Natural killer cell (primary cell): ENCODE results near the gene GNLY. TPM values are rescaled to one million over a fixed set of nuclear protein-coding genes. Genes with fewer than 3 reads are reported as not detected.
A peak's percentile ranks its signal among the peaks of the same experiment; 100 is the strongest.

Experiments
- ATAC-seq, 3 donors: fragments of 150-1000 bp in 2 of 3; fragments of 200-7000 bp in 1 of 3; cut with Tn5 transposase; 1 replicate in 1 of 3; 2 replicates in 2 of 3; pipeline ENCODE4 v1.10.0; 2021; ENCODE audit warnings: mild to moderate bottlenecking in 2 of 3, moderate library complexity in 2 of 3
- DNase-seq, 2 donors: peaks; one replicate each; pipeline versions ENCODE4 v3.0.0 to v3.0.0-alpha.2; 2013 to 2021; ENCODE audit warnings: mixed read lengths in 1 of 2
- H3K27ac ChIP-seq: one replicate; pipeline ENCODE4 v1.5.1; 2013; ENCODE audit warnings: mild to moderate bottlenecking, low read length
- H3K27me3 ChIP-seq: one replicate; pipeline ENCODE4 v1.6.1; 2013; ENCODE audit warnings: low read length; ENCODE audit not compliant: control insufficient read depth, insufficient read depth
- H3K36me3 ChIP-seq: one replicate; pipeline ENCODE4 v1.6.1; 2013; ENCODE audit warnings: low read length; ENCODE audit not compliant: control insufficient read depth, insufficient read depth
- H3K4me1 ChIP-seq: one replicate; pipeline ENCODE4 v1.6.1; 2013; ENCODE audit warnings: low read length; ENCODE audit not compliant: control insufficient read depth, insufficient read depth
- H3K4me3 ChIP-seq: one replicate; pipeline ENCODE4 v1.5.1; 2013; ENCODE audit warnings: low read length
- H3K9me3 ChIP-seq: one replicate; pipeline ENCODE4 v1.6.1; 2013; ENCODE audit warnings: low read length; ENCODE audit not compliant: control insufficient read depth, insufficient read depth
- H3K27ac Mint-ChIP-seq, 2 donors: one replicate each; pipeline ENCODE4 v1.8.0; 2022; ENCODE audit warnings: mild to moderate bottlenecking in 2 of 2, mixed read lengths in 2 of 2, moderate library complexity in 1 of 2
- H3K27me3 Mint-ChIP-seq, 2 donors: one replicate each; pipeline ENCODE4 v1.8.0; 2022; ENCODE audit warnings: low read depth in 2 of 2, mixed read lengths in 2 of 2
- H3K36me3 Mint-ChIP-seq: one replicate; pipeline ENCODE4 v1.8.0; 2022; ENCODE audit warnings: mixed read lengths
- H3K4me1 Mint-ChIP-seq, 2 donors: one replicate each; pipeline ENCODE4 v1.8.0; 2022; ENCODE audit warnings: mixed read lengths in 2 of 2
- H3K4me3 Mint-ChIP-seq: one replicate; pipeline ENCODE4 v1.8.0; 2022; ENCODE audit warnings: mild to moderate bottlenecking, moderate library complexity, mixed read lengths
- H3K9me3 Mint-ChIP-seq, 2 donors: one replicate each; pipeline ENCODE4 v1.8.0; 2022; ENCODE audit warnings: mixed read lengths in 2 of 2
- WGBS: methylation state at CpG from one replicate; pipeline ENCODE4 v1.1.7; 2013; ENCODE audit warnings: missing lambda C conversion rate; ENCODE audit not compliant: insufficient coverage; 5-methylcytosine and 5-hydroxymethylcytosine counted together
- intact Hi-C: fragments of 100-400 bp; cut with micrococcal nuclease; formaldehyde crosslinking; loops from one replicate; pipeline ENCODE4 v1.14.2; 2022
- total RNA-seq, 4 donors: library from RNA; stranded (reverse); fragments of 120-200 nt in 1 of 4; gene quantifications; one replicate each; pipeline versions ENCODE4 v1.2.3 to v1.2.4, GENCODE V29; 2013 to 2022
- TF ChIP-seq, protein P1 (sequence below): fragments of 200-600 bp; IDR thresholded peaks from one replicate; pipeline ENCODE4 v1.8.0; 2022; ENCODE audit warnings: antibody characterized with exemption

Gene GNLY
- total RNA-seq, 3 donors from 2014 or later (not counting 1 experiment from before 2014, with no cell fraction given) = 4,938 to 8,199 (median 6,542) TPM

DNA sequence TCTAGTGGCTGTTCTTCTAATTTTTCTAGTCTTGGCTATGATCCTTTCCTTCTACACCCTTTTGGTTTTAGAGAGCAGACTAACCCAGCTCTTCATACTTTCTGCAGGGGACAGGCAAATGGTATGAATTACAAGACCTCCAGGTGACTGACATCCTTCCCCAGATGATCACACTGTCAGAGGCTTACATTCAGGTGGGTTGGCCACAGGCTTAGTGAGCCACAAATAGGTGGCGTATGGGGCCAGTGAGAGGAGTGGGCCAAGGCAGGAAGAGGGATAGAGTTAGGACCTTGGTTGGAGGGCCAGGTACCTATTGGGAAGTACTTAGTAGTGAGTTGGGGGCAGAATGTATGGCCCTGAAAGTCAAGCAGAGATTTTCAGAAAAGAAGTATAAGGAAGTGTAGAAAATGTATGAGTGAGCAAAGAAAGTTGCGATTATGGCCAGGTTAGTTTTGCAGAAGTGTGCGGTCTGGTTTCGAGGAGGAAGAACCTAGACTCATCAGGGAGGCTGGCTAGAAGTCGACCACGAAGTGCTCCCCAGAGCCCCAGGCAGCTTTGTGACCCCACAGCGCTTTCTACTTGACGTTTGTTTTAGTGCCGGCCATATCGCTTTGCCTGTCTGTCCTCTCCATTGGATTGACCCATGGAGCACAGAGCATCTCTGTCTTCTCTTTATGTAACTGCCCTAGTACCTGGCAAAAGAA lies 46.2 kb upstream of the GNLY start:
- Histone ChIP-seq H3K9me3 (no peaks in the 10 kb centered on the region), H3K36me3 (peaks cover 81% of the 10 kb centered on the region), H3K4me1 (peaks cover 10% of the 10 kb centered on the region), H3K4me3 (no peak overlapping the region), H3K27ac (no peak overlapping the region), H3K27me3 (no peaks in the 10 kb centered on the region)
- H3K36me3 Mint-ChIP-seq = peaks cover 11% of the 10 kb centered on the region
- ATAC-seq = no peak
- TF ChIP-seq, protein P1, sequence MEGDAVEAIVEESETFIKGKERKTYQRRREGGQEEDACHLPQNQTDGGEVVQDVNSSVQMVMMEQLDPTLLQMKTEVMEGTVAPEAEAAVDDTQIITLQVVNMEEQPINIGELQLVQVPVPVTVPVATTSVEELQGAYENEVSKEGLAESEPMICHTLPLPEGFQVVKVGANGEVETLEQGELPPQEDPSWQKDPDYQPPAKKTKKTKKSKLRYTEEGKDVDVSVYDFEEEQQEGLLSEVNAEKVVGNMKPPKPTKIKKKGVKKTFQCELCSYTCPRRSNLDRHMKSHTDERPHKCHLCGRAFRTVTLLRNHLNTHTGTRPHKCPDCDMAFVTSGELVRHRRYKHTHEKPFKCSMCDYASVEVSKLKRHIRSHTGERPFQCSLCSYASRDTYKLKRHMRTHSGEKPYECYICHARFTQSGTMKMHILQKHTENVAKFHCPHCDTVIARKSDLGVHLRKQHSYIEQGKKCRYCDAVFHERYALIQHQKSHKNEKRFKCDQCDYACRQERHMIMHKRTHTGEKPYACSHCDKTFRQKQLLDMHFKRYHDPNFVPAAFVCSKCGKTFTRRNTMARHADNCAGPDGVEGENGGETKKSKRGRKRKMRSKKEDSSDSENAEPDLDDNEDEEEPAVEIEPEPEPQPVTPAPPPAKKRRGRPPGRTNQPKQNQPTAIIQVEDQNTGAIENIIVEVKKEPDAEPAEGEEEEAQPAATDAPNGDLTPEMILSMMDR = no peak
- intact Hi-C loops = loop anchor here (1.0 kb wide), 1 partner anchor 59 kb away; no protein-coding TSS in a partner anchor
- DNase-seq = no peak
- 74% methylated on average over 10 of the region's 10 CpGs for WGBS
- no peaks in the 10 kb centered on the region for H3K4me1 Mint-ChIP-seq
- no peak overlapping the region for H3K4me3 Mint-ChIP-seq
- H3K27ac Mint-ChIP-seq = peak overlapping the region in 1 of 2 donors; percentile 8
- H3K27me3 Mint-ChIP-seq = no peaks in the 10 kb centered on the region
- H3K9me3 Mint-ChIP-seq = no peaks in the 10 kb centered on the region

DNA sequence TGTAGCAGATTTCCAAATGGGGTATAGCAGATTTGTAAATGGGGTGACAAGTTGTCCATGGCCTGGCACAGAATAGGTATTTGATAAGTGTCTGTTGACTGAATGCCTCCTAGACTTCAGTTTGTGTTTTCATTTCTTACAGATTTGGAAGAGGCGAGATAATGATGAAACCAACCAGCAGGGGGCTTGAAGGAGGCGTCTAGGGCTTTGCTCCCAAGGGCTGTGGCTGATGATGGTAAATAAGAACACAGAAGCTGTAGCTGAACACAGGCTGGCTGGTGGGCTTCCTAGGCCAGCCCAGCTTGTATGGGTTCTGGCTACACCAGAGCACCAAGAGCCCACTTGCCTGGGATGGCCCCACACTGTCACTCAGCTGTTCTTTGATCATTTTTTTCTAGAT lies 45.5 kb upstream of the GNLY start:
- TF ChIP-seq, protein P1 = peak; percentile 36
- H3K4me1 ChIP-seq = peaks cover 10% of the 10 kb centered on the region
- Mint-ChIP-seq H3K4me3 (no peak overlapping the region), H3K9me3 (no peaks in the 10 kb centered on the region), H3K27me3 (no peaks in the 10 kb centered on the region), H3K27ac (no peak overlapping the region), H3K4me1 (no peaks in the 10 kb centered on the region), H3K36me3 (peaks cover 11% of the 10 kb centered on the region)
- no peaks in the 10 kb centered on the region for H3K27me3 ChIP-seq
- H3K36me3 ChIP-seq = peaks cover 79% of the 10 kb centered on the region
- 68% methylated on average over 2 of the region's 2 CpGs for WGBS
- intact Hi-C loops = loop anchor here (1.0 kb wide), 1 partner anchor 59 kb away; no protein-coding TSS in a partner anchor
- ATAC-seq (peak; percentile 34 to 68 (median 58)), DNase-seq (peak in 1 of 2 donors; percentile 32)
- no peaks in the 10 kb centered on the region for H3K9me3 ChIP-seq
- H3K27ac ChIP-seq = no peak overlapping the region
- no peak overlapping the region for H3K4me3 ChIP-seq

DNA sequence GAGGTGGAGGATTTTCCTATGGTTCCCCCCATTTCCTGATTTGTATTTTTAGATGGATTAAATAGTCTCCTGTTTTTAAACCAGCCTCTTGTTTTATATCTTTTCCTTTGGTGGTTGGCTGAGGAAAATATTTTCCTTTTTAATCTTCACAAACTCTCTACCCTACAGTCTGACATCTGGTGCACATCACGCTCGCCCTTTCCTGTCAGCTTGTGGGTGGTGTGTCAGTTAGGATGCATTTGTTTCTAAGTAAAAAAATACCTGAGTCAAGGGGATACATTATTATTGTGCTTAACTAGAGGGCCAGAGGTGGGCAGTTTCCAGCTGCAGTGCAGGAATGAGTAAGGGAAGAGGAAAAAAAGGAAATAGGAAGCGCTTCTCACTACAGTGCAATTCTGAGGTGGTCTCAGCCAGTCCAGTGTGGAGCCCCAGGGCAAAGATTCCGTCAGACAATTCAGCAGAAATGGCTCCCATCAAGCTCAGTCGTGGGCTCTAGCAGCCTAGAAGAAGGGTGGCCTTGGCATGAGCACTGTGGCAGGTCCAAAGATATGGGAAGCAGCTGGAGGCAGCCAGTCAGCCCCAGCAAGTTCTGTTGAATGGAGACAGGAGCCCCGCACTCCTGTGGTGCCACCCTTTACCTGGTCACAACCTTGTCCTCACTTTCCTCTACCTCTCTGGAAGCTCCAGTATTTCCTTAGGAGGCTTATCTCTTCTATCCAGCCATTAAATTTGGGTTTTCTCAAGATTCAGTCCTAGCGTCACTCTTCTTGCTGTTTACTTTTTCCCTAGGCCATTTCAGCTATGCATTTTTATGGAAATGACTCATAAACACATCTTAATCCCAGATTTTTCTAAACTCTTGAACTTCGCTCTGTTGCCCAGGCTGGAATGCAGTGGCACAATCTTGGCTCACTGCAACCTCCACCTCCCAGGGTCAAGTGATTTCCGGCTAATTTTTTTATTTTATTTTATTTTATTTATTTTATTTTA lies 44.7 kb upstream of the GNLY start:
- TF ChIP-seq, protein P1 = no peak
- intact Hi-C loops = no loop called here
- Histone ChIP-seq H3K36me3 (peaks cover 73% of the 10 kb centered on the region), H3K27ac (no peak overlapping the region), H3K4me3 (no peak overlapping the region), H3K27me3 (no peaks in the 10 kb centered on the region), H3K4me1 (peaks cover 10% of the 10 kb centered on the region), H3K9me3 (no peaks in the 10 kb centered on the region)
- no peak overlapping the region for H3K27ac Mint-ChIP-seq
- DNase-seq = no peak
- H3K9me3 Mint-ChIP-seq = no peaks in the 10 kb centered on the region
- no peak for ATAC-seq
- 98% methylated on average over 8 of the region's 9 CpGs for WGBS
- H3K27me3 Mint-ChIP-seq = no peaks in the 10 kb centered on the region
- no peak overlapping the region for H3K4me3 Mint-ChIP-seq
- H3K36me3 Mint-ChIP-seq = peaks cover 11% of the 10 kb centered on the region
- H3K4me1 Mint-ChIP-seq = peaks cover 0 to 5% of the 10 kb centered on the region in 2 donors
